Measurements from ENCODE around the gene FBXW11. TPM values are rescaled to one million over a fixed set of nuclear protein-coding genes. Genes with fewer than 3 reads are reported as not detected.

The FBXW11 gene
- total RNA-seq, 1 donor from 2014 or later = 53.3 TPM

- no peak overlapping the region for H3K4me3 Mint-ChIP-seq
- H3K27me3 Mint-ChIP-seq = no peaks in the 10 kb centered on the region
- intact Hi-C loops (cut with micrococcal nuclease) = no loop called here
- no peak overlapping the region for H3K27ac Mint-ChIP-seq
- no peak for DNase-seq
- no peaks in the 10 kb centered on the region for H3K9me3 Mint-ChIP-seq
- peaks cover 2% of the 10 kb centered on the region for H3K4me1 Mint-ChIP-seq
- H3K36me3 Mint-ChIP-seq (ENCODE audit: low read depth) = peaks cover 51% of the 10 kb centered on the region
These were observed 138.7 kb downstream of the FBXW11 start for GRCh38 chr5:171867786-171868185.

DNA sequence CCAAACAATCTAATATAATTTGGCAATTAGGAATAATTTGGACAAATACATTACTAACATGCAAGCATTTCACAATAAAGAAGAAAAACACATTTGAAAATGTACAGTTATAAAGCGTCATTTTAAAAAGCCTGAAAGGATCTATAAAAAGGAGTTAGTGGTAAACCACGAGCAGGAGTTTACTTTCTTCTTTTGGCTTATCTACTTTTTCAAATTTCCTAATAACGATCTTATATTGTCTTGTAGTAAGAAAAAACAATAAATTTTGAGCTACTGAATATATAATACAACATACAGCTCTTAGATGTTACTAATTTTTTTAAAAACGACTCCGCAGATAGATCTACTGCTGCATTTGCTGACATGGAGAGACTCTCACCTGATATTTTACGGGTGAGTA is 141.0 kb downstream of the FBXW11 start:
- Mint-ChIP-seq H3K4me3 (no peak overlapping the region), H3K27me3 (no peaks in the 10 kb centered on the region), H3K4me1 (peaks cover 2% of the 10 kb centered on the region), H3K27ac (no peak overlapping the region), H3K9me3 (no peaks in the 10 kb centered on the region), H3K36me3 (ENCODE audit: low read depth) (peaks cover 43% of the 10 kb centered on the region)
- DNase-seq = no peak
- intact Hi-C loops (cut with micrococcal nuclease) = no loop called here

DNA sequence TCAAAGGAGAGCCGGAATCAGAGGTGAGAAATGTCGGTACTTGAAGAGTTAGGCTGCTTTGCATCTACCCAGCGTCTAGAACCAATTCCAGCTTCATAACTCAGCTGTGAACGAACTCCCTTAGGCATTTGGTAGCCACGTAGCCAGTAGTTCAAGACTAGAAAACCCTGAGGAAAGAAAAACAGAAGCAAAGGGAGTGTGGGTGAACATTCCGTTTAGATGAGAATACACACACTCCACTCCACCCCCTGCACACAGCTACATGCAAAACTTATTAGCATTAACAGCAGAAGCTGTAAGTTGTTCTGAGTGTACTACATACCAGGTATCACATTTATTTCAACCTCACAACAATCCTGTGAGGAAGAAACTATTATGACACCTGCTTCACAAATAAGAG is 142.5 kb downstream of the FBXW11 start:
- H3K9me3 Mint-ChIP-seq = no peaks in the 10 kb centered on the region
- intact Hi-C loops (cut with micrococcal nuclease) = no loop called here
- DNase-seq = no peak
- H3K27ac Mint-ChIP-seq = no peak overlapping the region
- peaks cover 39% of the 10 kb centered on the region for H3K36me3 Mint-ChIP-seq (ENCODE audit: low read depth)
- no peaks in the 10 kb centered on the region for H3K27me3 Mint-ChIP-seq
- H3K4me3 Mint-ChIP-seq = no peak overlapping the region
- H3K4me1 Mint-ChIP-seq = peaks cover 2% of the 10 kb centered on the region

- Mint-ChIP-seq H3K36me3 (ENCODE audit: low read depth) (peaks cover 29% of the 10 kb centered on the region), H3K27ac (no peak overlapping the region), H3K27me3 (no peaks in the 10 kb centered on the region), H3K4me3 (no peak overlapping the region), H3K9me3 (no peaks in the 10 kb centered on the region), H3K4me1 (peaks cover 2% of the 10 kb centered on the region)
- intact Hi-C loops (cut with micrococcal nuclease) = no loop called here
- DNase-seq = no peak
These were observed 143.8 kb downstream of the FBXW11 start for GRCh38 chr5:171862624-171863023.

DNA sequence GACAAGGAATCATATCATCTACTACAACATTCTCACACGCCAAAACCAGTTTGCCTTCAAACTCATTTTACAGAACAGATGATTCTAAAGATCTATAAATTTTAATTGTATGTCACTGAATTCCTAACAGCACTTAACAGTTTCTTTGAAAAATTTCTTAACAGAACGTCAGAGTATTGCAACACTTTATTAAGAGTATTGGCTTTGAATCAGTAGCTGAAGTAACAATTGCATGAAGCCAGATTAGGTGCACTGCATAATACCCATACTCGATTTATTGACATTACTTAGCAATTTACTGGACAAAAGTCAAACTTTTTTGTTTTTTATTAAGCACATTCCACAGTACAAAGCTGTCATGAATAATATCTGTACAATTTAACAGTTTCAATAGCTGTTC is 145.1 kb downstream of the FBXW11 start:
- Mint-ChIP-seq H3K4me3 (no peak overlapping the region), H3K4me1 (peaks cover 2% of the 10 kb centered on the region), H3K27me3 (no peaks in the 10 kb centered on the region), H3K9me3 (no peaks in the 10 kb centered on the region), H3K27ac (no peak overlapping the region), H3K36me3 (ENCODE audit: low read depth) (peaks cover 19% of the 10 kb centered on the region)
- DNase-seq = no peak
- intact Hi-C loops (cut with micrococcal nuclease) = no loop called here

DNA sequence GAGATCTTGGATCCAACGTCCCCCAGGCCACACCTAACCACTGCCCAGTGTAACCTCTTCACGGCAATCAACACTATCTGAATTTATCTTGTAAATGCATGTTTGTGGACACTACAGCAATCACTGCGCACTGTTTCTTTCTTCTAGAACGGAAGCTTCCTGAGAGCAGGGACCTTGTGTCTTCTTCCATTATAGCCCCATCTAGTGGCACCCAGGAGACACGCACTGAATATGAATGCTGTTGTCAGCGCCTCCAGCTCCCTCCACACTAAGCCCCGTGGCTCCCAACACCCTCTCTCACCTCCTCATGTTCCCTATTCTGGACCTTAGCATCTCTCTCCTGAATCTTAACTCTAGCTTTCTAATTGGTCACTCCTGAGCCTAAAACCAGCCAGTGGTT is 148.1 kb downstream of the FBXW11 start:
- H3K9me3 Mint-ChIP-seq = no peaks in the 10 kb centered on the region
- intact Hi-C loops (cut with micrococcal nuclease) = no loop called here
- no peak overlapping the region for H3K27ac Mint-ChIP-seq
- no peak for DNase-seq
- H3K27me3 Mint-ChIP-seq = no peaks in the 10 kb centered on the region
- H3K4me3 Mint-ChIP-seq = no peak overlapping the region
- H3K36me3 Mint-ChIP-seq (ENCODE audit: low read depth) = peaks cover 8% of the 10 kb centered on the region
- peaks cover 8% of the 10 kb centered on the region for H3K4me1 Mint-ChIP-seq

DNA sequence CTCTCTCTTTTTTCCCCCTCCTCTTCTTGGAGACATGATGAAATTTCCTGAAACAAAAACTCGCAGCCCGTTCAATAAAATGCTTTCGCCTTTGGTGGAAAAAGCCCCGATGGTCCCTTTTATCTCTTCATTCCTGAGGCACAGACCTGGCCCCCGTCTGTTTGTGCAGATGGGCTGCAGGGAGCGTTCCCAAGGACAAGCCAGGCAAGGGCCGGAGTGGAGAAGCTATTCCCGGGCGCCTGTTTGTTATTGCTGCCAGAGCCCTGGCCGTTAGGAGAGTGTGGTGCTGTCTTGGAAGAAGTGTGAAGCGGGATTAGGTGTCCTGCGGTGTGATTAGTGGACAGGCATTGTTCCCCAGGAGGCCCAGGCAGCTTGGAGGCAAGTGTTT is 149.0 kb downstream of the FBXW11 start:
- DNase-seq = no peak
- Mint-ChIP-seq H3K36me3 (ENCODE audit: low read depth) (peaks cover 4% of the 10 kb centered on the region), H3K4me1 (peaks cover 8% of the 10 kb centered on the region), H3K9me3 (no peaks in the 10 kb centered on the region), H3K4me3 (no peak overlapping the region), H3K27me3 (no peaks in the 10 kb centered on the region), H3K27ac (no peak overlapping the region)
- intact Hi-C loops (cut with micrococcal nuclease) = no loop called here

- no peak overlapping the region for H3K27ac Mint-ChIP-seq
These were observed 150.4 kb downstream of the FBXW11 start for GRCh38 chr5:171855798-171856763.

DNA sequence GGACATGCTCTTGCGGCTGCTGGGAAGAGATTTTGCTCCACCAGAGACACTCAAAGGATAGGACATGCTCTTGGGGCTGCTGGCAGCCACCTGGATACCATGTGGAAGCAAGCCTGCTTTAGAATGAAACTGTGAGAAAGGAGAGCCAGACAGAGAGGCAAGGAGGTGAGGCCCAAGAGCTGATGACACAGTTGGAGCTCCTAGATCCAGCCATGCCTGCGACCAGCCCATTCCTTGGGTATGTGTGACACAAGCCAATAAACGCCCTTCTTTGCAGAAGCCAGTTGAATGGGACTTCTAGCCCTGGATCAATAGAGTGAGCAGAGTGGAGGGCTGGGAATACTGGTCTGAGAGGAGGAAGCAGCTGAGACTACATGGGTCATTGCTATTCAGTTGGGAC is 151.2 kb downstream of the FBXW11 start:
- intact Hi-C loops (cut with micrococcal nuclease) = no loop called here
- no peaks in the 10 kb centered on the region for H3K9me3 Mint-ChIP-seq
- no peak overlapping the region for H3K27ac Mint-ChIP-seq
- H3K27me3 Mint-ChIP-seq = no peaks in the 10 kb centered on the region
- no peak for DNase-seq
- H3K36me3 Mint-ChIP-seq (ENCODE audit: low read depth) = no peaks in the 10 kb centered on the region
- H3K4me1 Mint-ChIP-seq = peaks cover 8% of the 10 kb centered on the region
- H3K4me3 Mint-ChIP-seq = no peak overlapping the region

More at GRCh38 chr5:171855798-171856763, 150.4 kb downstream of the FBXW11 start:
- no peak overlapping the region for H3K4me3 Mint-ChIP-seq
- peaks cover 8% of the 10 kb centered on the region for H3K4me1 Mint-ChIP-seq
- peaks cover 1% of the 10 kb centered on the region for H3K36me3 Mint-ChIP-seq (ENCODE audit: low read depth)
- intact Hi-C loops (cut with micrococcal nuclease) = no loop called here
- no peaks in the 10 kb centered on the region for H3K27me3 Mint-ChIP-seq
- no peak for DNase-seq
- no peaks in the 10 kb centered on the region for H3K9me3 Mint-ChIP-seq

DNA sequence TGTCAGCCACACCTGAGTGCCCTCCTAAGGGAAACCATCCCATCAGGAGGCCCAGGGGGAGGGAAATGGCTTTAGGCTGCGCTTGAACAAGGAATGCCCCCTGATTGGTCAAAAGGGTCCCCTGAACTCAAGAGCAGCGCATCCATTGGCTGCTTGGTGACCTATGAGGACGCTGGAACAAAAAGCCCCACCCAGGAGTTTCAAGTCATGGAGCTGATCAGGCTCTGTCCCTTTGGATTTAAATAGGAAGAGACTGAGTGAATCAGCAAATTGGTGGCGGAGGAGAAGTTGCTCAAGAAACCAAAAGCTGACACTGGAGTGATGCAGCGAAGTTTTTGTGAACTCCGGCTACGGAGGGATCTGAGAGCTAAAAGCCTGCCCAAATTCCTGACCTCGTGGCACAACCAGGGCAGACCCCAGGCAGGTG is 154.2 kb downstream of the FBXW11 start:
- Mint-ChIP-seq H3K4me1 (peaks cover 8% of the 10 kb centered on the region), H3K9me3 (no peaks in the 10 kb centered on the region), H3K27me3 (no peaks in the 10 kb centered on the region), H3K27ac (no peak overlapping the region), H3K36me3 (ENCODE audit: low read depth) (no peaks in the 10 kb centered on the region), H3K4me3 (no peak overlapping the region)
- no peak for DNase-seq
- intact Hi-C loops (cut with micrococcal nuclease) = no loop called here

GRCh38 chr5:171851251-171851650 is 155.2 kb downstream of the FBXW11 start:
- Mint-ChIP-seq H3K4me1 (peaks cover 5% of the 10 kb centered on the region), H3K4me3 (no peak overlapping the region), H3K36me3 (ENCODE audit: low read depth) (no peaks in the 10 kb centered on the region), H3K27me3 (no peaks in the 10 kb centered on the region), H3K9me3 (no peaks in the 10 kb centered on the region), H3K27ac (no peak overlapping the region)
- intact Hi-C loops (cut with micrococcal nuclease) = no loop called here
- no peak for DNase-seq

DNA sequence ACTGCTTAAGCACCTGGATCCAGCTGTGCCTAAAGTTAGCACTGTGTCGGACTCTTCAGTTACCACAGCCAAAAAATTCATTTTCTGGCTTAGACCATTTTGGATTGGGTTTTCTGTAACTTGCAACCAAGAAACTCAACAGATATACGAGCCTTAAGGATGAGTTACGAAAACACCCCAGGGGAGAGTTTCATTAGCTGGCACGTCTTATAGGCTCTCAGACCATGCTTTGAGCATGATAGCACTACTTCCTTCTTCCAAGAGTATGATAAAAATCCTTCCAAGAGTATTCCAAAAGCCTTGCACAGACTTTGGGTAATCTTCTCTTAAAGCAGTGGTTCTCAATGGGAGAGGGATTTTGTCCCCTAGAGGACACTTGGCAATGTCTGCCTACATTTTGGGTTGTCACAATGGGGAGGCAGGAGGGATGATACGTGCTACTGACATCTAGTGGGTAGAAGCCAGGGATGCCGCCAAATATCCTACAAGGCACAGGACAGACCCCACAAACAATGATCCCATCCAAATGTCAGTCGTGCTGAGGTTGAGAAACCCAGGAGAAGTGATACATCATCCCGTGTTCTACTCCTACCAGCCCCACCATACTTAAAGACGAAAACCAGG is 156.0 kb downstream of the FBXW11 start:
- Mint-ChIP-seq H3K36me3 (ENCODE audit: low read depth) (no peaks in the 10 kb centered on the region), H3K4me3 (no peak overlapping the region), H3K9me3 (no peaks in the 10 kb centered on the region), H3K27ac (no peak overlapping the region), H3K4me1 (peaks cover 2% of the 10 kb centered on the region), H3K27me3 (no peaks in the 10 kb centered on the region)
- DNase-seq = no peak
- intact Hi-C loops (cut with micrococcal nuclease) = no loop called here

- no peak overlapping the region for H3K27ac Mint-ChIP-seq
- intact Hi-C loops (cut with micrococcal nuclease) = no loop called here
These were observed 156.7 kb downstream of the FBXW11 start for GRCh38 chr5:171849585-171850323.

More at GRCh38 chr5:171849585-171850323, 156.7 kb downstream of the FBXW11 start:
- H3K4me3 Mint-ChIP-seq = no peak overlapping the region
- no peaks in the 10 kb centered on the region for H3K9me3 Mint-ChIP-seq
- DNase-seq = no peak
- no peaks in the 10 kb centered on the region for H3K27me3 Mint-ChIP-seq
- no peaks in the 10 kb centered on the region for H3K36me3 Mint-ChIP-seq (ENCODE audit: low read depth)
- no peaks in the 10 kb centered on the region for H3K4me1 Mint-ChIP-seq
